Keratinocyte (primary cell): ENCODE data around the gene AQP9. TPM values are rescaled to one million over a fixed set of nuclear protein-coding genes. Genes with fewer than 3 reads are reported as not detected.

Experiments
- DNase-seq: peaks from one replicate; pipeline ENCODE4 v3.0.0-alpha.2; 2011; ENCODE audit warnings: low read depth, missing footprints, low spot score
- FAIRE-seq: peaks from 2 replicates; lab custom pipeline; 2011; peaks lifted over from hg19 to GRCh38; lab: Jason Lieb, UNC
- H2AFZ ChIP-seq: 2 replicates; pipeline ENCODE4 v1.6.0; 2012; ENCODE audit warnings: low read length, control low read depth, inconsistent platforms; ENCODE audit not compliant: control insufficient read depth
- H3K27ac ChIP-seq: 2 replicates; pipeline ENCODE4 v1.5.1; 2011; ENCODE audit warnings: low read length; ENCODE audit not compliant: control insufficient read depth, insufficient read depth
- H3K27me3 ChIP-seq: 3 replicates; pipeline ENCODE4 v1.6.0; 2011; ENCODE audit warnings: low read length; ENCODE audit not compliant: control insufficient read depth, insufficient read depth; ENCODE audit errors: extremely low read depth
- H3K36me3 ChIP-seq, 2 experiments: 2 replicates in 1 of 2; 3 replicates in 1 of 2; pipeline ENCODE4 v1.5.1; 2011; ENCODE audit warnings: low read length in 2 of 2, mild to moderate bottlenecking in 1 of 2; ENCODE audit not compliant: control insufficient read depth in 2 of 2, insufficient read depth in 2 of 2; ENCODE audit errors: extremely low read depth in 1 of 2
- H3K4me1 ChIP-seq: 3 replicates; pipeline ENCODE4 v1.5.1; 2011; ENCODE audit warnings: low read length; ENCODE audit not compliant: control insufficient read depth, insufficient read depth; ENCODE audit errors: extremely low read depth
- H3K4me2 ChIP-seq: 3 replicates; pipeline ENCODE4 v1.6.0; 2011; ENCODE audit warnings: low read depth, low read length; ENCODE audit not compliant: control insufficient read depth, insufficient read depth; ENCODE audit errors: extremely low read depth
- H3K4me3 ChIP-seq, 3 experiments: fragments of 200-600 bp in 1 of 3; sonication (generic) in 1 of 3; 2 replicates in 2 of 3; 3 replicates in 1 of 3; pipeline ENCODE4 v1.5.1; 2011 to 2016; ENCODE audit warnings: low read length in 3 of 3, mild to moderate bottlenecking in 3 of 3, control low read depth in 2 of 3, inconsistent platforms in 1 of 3, low read depth in 1 of 3, mixed read lengths in 1 of 3, mixed run types in 1 of 3, moderate library complexity in 1 of 3; ENCODE audit not compliant: control insufficient read depth in 2 of 3, insufficient read depth in 2 of 3; ENCODE audit errors: extremely low read depth in 1 of 3
- H3K79me2 ChIP-seq: 2 replicates; pipeline ENCODE4 v1.6.0; 2012; ENCODE audit warnings: low read length; ENCODE audit not compliant: control insufficient read depth, insufficient read depth
- H3K9ac ChIP-seq: 3 replicates; pipeline ENCODE4 v1.6.0; 2011; ENCODE audit warnings: low read length; ENCODE audit not compliant: control insufficient read depth, insufficient read depth; ENCODE audit errors: extremely low read depth
- H3K9me1 ChIP-seq: 3 replicates; pipeline ENCODE4 v1.6.0; 2011; ENCODE audit warnings: low read length; ENCODE audit not compliant: control insufficient read depth, insufficient read depth; ENCODE audit errors: extremely low read depth
- H3K9me3 ChIP-seq: 2 replicates; pipeline ENCODE4 v1.5.1; 2012; ENCODE audit warnings: low read depth, low read length; ENCODE audit not compliant: control insufficient read depth
- H4K20me1 ChIP-seq: 3 replicates; pipeline ENCODE4 v1.6.0; 2011; ENCODE audit warnings: low read length; ENCODE audit not compliant: control insufficient read depth, insufficient read depth; ENCODE audit errors: extremely low read depth
- CTCF ChIP-seq, 3 experiments: IDR thresholded peaks in 1 of 3; conservative IDR thresholded peaks in 1 of 3; optimal IDR thresholded peaks in 1 of 3; 2 replicates in 2 of 3; 3 replicates in 1 of 3; pipeline versions ENCODE3 to v1.5.1; 2011; ENCODE audit warnings: low read length in 3 of 3, mild to moderate bottlenecking in 3 of 3, moderate library complexity in 2 of 3, control low read depth in 1 of 3, inconsistent platforms in 1 of 3; ENCODE audit not compliant: insufficient read depth in 2 of 3; ENCODE audit errors: extremely low read depth in 1 of 3
- EZH2 ChIP-seq: IDR thresholded peaks from one replicate; pipeline ENCODE4 v1.6.1; 2012; ENCODE audit warnings: inconsistent platforms, mild to moderate bottlenecking, low read length, moderate library complexity
- dilution Hi-C: fragments of 300-500 bp; cut with MboI; formaldehyde crosslinking; loops from one replicate; pipeline ENCODE4 v1.7.0; 2020; ENCODE audit warnings: low sequenced_read_pairs; ENCODE audit not compliant: extremely low pct_ligation_motif_present
- polyA plus RNA-seq, 5 experiments: library from polyadenylated mRNA; depleted of rRNA in 3 of 5; stranded (reverse) in 3 of 5; stranded (forward) in 1 of 5; unstranded in 1 of 5; fragments of >200 nt; gene quantifications; 1 replicate in 1 of 5; 2 replicates in 3 of 5; 3 replicates in 1 of 5; pipeline versions ENCODE4 v1.2.1 to v1.2.3, GENCODE V29; 2011 to 2012; ENCODE audit warnings: missing spikeins in 2 of 5, low read depth in 1 of 5, low replicate concordance in 1 of 5

Gene AQP9
- polyA plus RNA-seq, 1 donor (not counting 4 experiments of a cell fraction or from before 2014, with no cell fraction given): 2.6 TPM

GRCh38 chr15:58217460-58217859 is 79.3 kb downstream of the AQP9 start:
- Histone ChIP-seq H3K9me1 (no peaks in the 10 kb centered on the region), H3K9me3 (no peaks in the 10 kb centered on the region), H3K36me3 (no peaks in the 10 kb centered on the region), H3K4me3 (no peak overlapping the region), H3K4me2 (no peak overlapping the region), H3K9ac (no peak overlapping the region), H4K20me1 (no peaks in the 10 kb centered on the region), H3K79me2 (no peaks in the 10 kb centered on the region), H3K27me3 (no peaks in the 10 kb centered on the region), H2AFZ (no peak overlapping the region), H3K27ac (no peak overlapping the region), H3K4me1 (no peaks in the 10 kb centered on the region)
- dilution Hi-C loops: no loop called here
- FAIRE-seq (no peak), DNase-seq (no peak)
- no peak for TF ChIP-seq CTCF (optimal IDR thresholded peaks at IDR 0.05 in 1 of 3, IDR thresholded peaks at IDR 0.05 in 1 of 3, conservative IDR thresholded peaks at IDR 0.05 in 1 of 3; ENCODE audit: extremely low read depth in 1 of 3, insufficient read depth in 2 of 3, low read length in 3 of 3)
- no peak for TF ChIP-seq EZH2

GRCh38 chr15:58221591-58222241 is 83.5 kb downstream of the AQP9 start:
- no peaks in the 10 kb centered on the region for H3K4me1 ChIP-seq
- DNase-seq (no peak), FAIRE-seq (peak; percentile 74)
- dilution Hi-C loops: no loop called here
- no peaks in the 10 kb centered on the region for H3K9me3 ChIP-seq
- no peak overlapping the region for H3K4me2 ChIP-seq
- H3K27me3 ChIP-seq: no peaks in the 10 kb centered on the region
- no peak overlapping the region for H3K27ac ChIP-seq
- TF ChIP-seq CTCF (optimal IDR thresholded peaks at IDR 0.05 in 1 of 3, IDR thresholded peaks at IDR 0.05 in 1 of 3, conservative IDR thresholded peaks at IDR 0.05 in 1 of 3; ENCODE audit: extremely low read depth in 1 of 3, insufficient read depth in 2 of 3, low read length in 3 of 3) (peak; percentile 60 to 97 (median 73)), EZH2 (no peak)
- no peaks in the 10 kb centered on the region for H3K36me3 ChIP-seq
- no peak overlapping the region for H3K9ac ChIP-seq
- H2AFZ ChIP-seq: no peak overlapping the region
- H3K4me3 ChIP-seq: no peak overlapping the region
- H4K20me1 ChIP-seq: no peaks in the 10 kb centered on the region
- H3K9me1 ChIP-seq: no peaks in the 10 kb centered on the region
- H3K79me2 ChIP-seq: no peaks in the 10 kb centered on the region
